GM23338 (cell line): ENCODE data around the gene CACNA1H. TPM values are rescaled to one million over a fixed set of nuclear protein-coding genes. Genes with fewer than 3 reads are reported as not detected.

ENCODE experiments used
- ATAC-seq: fragments of 200-7000 bp; cut with Tn5 transposase; 3 replicates; pipeline ENCODE4 v1.9.1; 2020
- DNase-seq: peaks from one replicate; pipeline ENCODE4 v3.0.0-alpha.2; 2015; ENCODE audit warnings: low spot score
- H2AFZ ChIP-seq: fragments of 200-600 bp; sonication (generic); 2 replicates; pipeline ENCODE4 v1.8.0; 2016; ENCODE audit warnings: antibody characterized with exemption, mild to moderate bottlenecking, moderate library complexity
- H3F3A ChIP-seq: fragments of 200-600 bp; sonication (generic); replicated peaks from 2 replicates; pipeline ENCODE4 v1.8.0; 2017; ENCODE audit warnings: antibody characterized with exemption, mixed run types, low read depth
- H3K27ac ChIP-seq: fragments of 200-600 bp; sonication (generic); 2 replicates; pipeline ENCODE4 v1.6.1; 2016; ENCODE audit warnings: low read depth
- H3K27me3 ChIP-seq: fragments of 200-600 bp; sonication (generic); 2 replicates; pipeline ENCODE4 v1.8.0; 2016; ENCODE audit warnings: mild to moderate bottlenecking, mixed run types, moderate library complexity; ENCODE audit not compliant: insufficient read depth
- H3K36me3 ChIP-seq: fragments of 200-600 bp; sonication (generic); 2 replicates; pipeline ENCODE4 v1.8.0; 2016; ENCODE audit warnings: mild to moderate bottlenecking; ENCODE audit not compliant: insufficient read depth
- H3K4me1 ChIP-seq: fragments of 200-600 bp; sonication (generic); 2 replicates; pipeline ENCODE4 v1.8.0; 2016; ENCODE audit warnings: mild to moderate bottlenecking, moderate library complexity; ENCODE audit not compliant: insufficient read depth
- H3K4me2 ChIP-seq: fragments of 200-600 bp; sonication (generic); 2 replicates; pipeline ENCODE4 v1.7.1; 2017; ENCODE audit warnings: mixed run types
- H3K4me3 ChIP-seq: fragments of 200-600 bp; sonication (generic); 2 replicates; pipeline ENCODE4 v1.6.1; 2016; ENCODE audit warnings: mixed run types
- H3K79me2 ChIP-seq: fragments of 200-600 bp; sonication (generic); replicated peaks from 2 replicates; pipeline ENCODE4 v1.8.0; 2017; ENCODE audit warnings: mild to moderate bottlenecking; ENCODE audit not compliant: insufficient read depth
- H3K9me2 ChIP-seq: fragments of 200-600 bp; sonication (generic); 2 replicates; pipeline ENCODE4 v1.8.0; 2017; ENCODE audit not compliant: insufficient read depth
- H4K20me1 ChIP-seq: fragments of 200-600 bp; sonication (generic); replicated peaks from 2 replicates; pipeline ENCODE4 v1.8.0; 2017; ENCODE audit warnings: mild to moderate bottlenecking; ENCODE audit not compliant: insufficient read depth
- H3K27ac Mint-ChIP-seq: 2 replicates; pipeline ENCODE4 v1.8.0; 2020; ENCODE audit warnings: inconsistent platforms, mild to moderate bottlenecking, moderate library complexity, mixed read lengths
- H3K27me3 Mint-ChIP-seq: 3 replicates; pipeline ENCODE4 v1.8.0; 2022; ENCODE audit warnings: low read depth, mild to moderate bottlenecking, moderate library complexity, mixed read lengths, inconsistent platforms; ENCODE audit not compliant: insufficient read depth, poor library complexity
- H3K36me3 Mint-ChIP-seq: 3 replicates; pipeline ENCODE4 v1.8.0; 2021; ENCODE audit warnings: low read depth, mild to moderate bottlenecking, inconsistent platforms, moderate library complexity, mixed read lengths
- H3K4me1 Mint-ChIP-seq: 3 replicates; pipeline ENCODE4 v1.8.0; 2020; ENCODE audit warnings: mild to moderate bottlenecking, inconsistent platforms, mixed read lengths
- H3K4me3 Mint-ChIP-seq: 3 replicates; pipeline ENCODE4 v1.8.0; 2021; ENCODE audit warnings: moderate library complexity, mild to moderate bottlenecking, inconsistent platforms, mixed read lengths
- H3K9me3 Mint-ChIP-seq: 3 replicates; pipeline ENCODE4 v1.8.0; 2020; ENCODE audit warnings: moderate library complexity, mild to moderate bottlenecking, inconsistent platforms, mixed read lengths
- CREB1 ChIP-seq: fragments of 250-450 bp; sonication (Bioruptor Pico); IDR thresholded peaks from 2 replicates; pipeline ENCODE4 v1.5.0; 2020; ENCODE audit warnings: low read depth, mild to moderate bottlenecking, moderate library complexity
- CTCF ChIP-seq, 2 experiments: fragments of 200-600 bp in 1 of 2; sonication (generic) in 1 of 2; conservative IDR thresholded peaks; 2 replicates each; pipeline versions ENCODE4 v1.5.1 to v1.6.1; 2016 to 2017; ENCODE audit warnings: antibody characterized with exemption in 2 of 2, low read depth in 2 of 2, mild to moderate bottlenecking in 2 of 2, moderate library complexity in 1 of 2
- ETS1 ChIP-seq: IDR thresholded peaks from 2 replicates; pipeline ENCODE4 v1.6.1; 2016; ENCODE audit warnings: antibody characterized with exemption
- JUNB ChIP-seq: IDR thresholded peaks from one replicate; pipeline ENCODE4 v1.6.1; 2016; ENCODE audit warnings: antibody characterized with exemption; ENCODE audit not compliant: unreplicated experiment
- NANOG ChIP-seq: IDR thresholded peaks from 2 replicates; pipeline ENCODE4 v1.6.1; 2016; ENCODE audit warnings: antibody characterized with exemption, borderline replicate concordance
- POLR2AphosphoS5 ChIP-seq: IDR thresholded peaks from 2 replicates; pipeline ENCODE4 v1.6.1; 2016; ENCODE audit warnings: antibody characterized with exemption, low read depth
- REST ChIP-seq: IDR thresholded peaks from one replicate; pipeline ENCODE4 v1.6.1; 2018; ENCODE audit warnings: antibody characterized with exemption; ENCODE audit not compliant: unreplicated experiment
- STAT1 ChIP-seq: IDR thresholded peaks from one replicate; pipeline ENCODE4 v1.6.1; 2016; ENCODE audit warnings: antibody characterized with exemption; ENCODE audit not compliant: unreplicated experiment
- ZNF114 ChIP-seq: fragments of 250-450 bp; sonication (Bioruptor Pico); IDR thresholded peaks from 2 replicates; pipeline ENCODE4 v1.5.0; 2020; ENCODE audit warnings: mild to moderate bottlenecking, moderate library complexity
- ZNF331 ChIP-seq: fragments of 250-450 bp; sonication (Bioruptor Pico); IDR thresholded peaks from 2 replicates; pipeline ENCODE4 v1.5.0; 2020; ENCODE audit warnings: low read depth, mild to moderate bottlenecking, moderate library complexity
- ZNF462 ChIP-seq: fragments of 250-450 bp; sonication (Bioruptor Pico); IDR thresholded peaks from 2 replicates; pipeline ENCODE4 v1.5.0; 2020; ENCODE audit warnings: mild to moderate bottlenecking, moderate library complexity
- polyA plus RNA-seq: library from polyadenylated mRNA; unstranded; fragments of >200 nt; fragmentation: Nextera tagmentation; extraction: Ambion mirVana; gene quantifications from 2 replicates; pipeline ENCODE4 v1.2.1, GENCODE V29; 2016
- total RNA-seq: library from RNA; depleted of rRNA; stranded (reverse); fragments of >200 nt; shearing (Covaris generic); gene quantifications from 2 replicates; pipeline ENCODE4 v1.2.3, GENCODE V29; 2014

Gene CACNA1H
- total and polyA plus RNA-seq, 2 experiments from 2014 or later = 3.5 to 43.3 TPM

- TF ChIP-seq ZNF462 (no peak), CREB1 (CRISPR knock-in tag) (no peak), STAT1 (no peak), NANOG (no peak), POLR2AphosphoS5 (no peak)
Observed at GRCh38 chr16:1125471-1125870, 27.4 kb upstream of the CACNA1H start (continued).

GRCh38 chr16:1126044-1126443 is 26.9 kb upstream of the CACNA1H start:
- Mint-ChIP-seq H3K27me3 (peaks cover 1% of the 10 kb centered on the region), H3K4me1 (no peaks in the 10 kb centered on the region), H3K36me3 (no peaks in the 10 kb centered on the region), H3K9me3 (no peaks in the 10 kb centered on the region), H3K4me3 (no peak overlapping the region), H3K27ac (no peak overlapping the region)
- DNase-seq (no peak), ATAC-seq (no peak)
- Histone ChIP-seq H3K79me2 (no peaks in the 10 kb centered on the region), H3K36me3 (no peaks in the 10 kb centered on the region), H2AFZ (no peak overlapping the region), H4K20me1 (no peaks in the 10 kb centered on the region), H3K4me2 (no peak overlapping the region), H3F3A (no peaks in the 10 kb centered on the region), H3K4me3 (no peak overlapping the region), H3K9me2 (no peaks in the 10 kb centered on the region), H3K27ac (no peak overlapping the region), H3K4me1 (no peaks in the 10 kb centered on the region), H3K27me3 (no peaks in the 10 kb centered on the region)
- TF ChIP-seq POLR2AphosphoS5 = no peak
- no peak for TF ChIP-seq ETS1
- no peak for TF ChIP-seq CTCF (conservative IDR thresholded peaks at IDR 0.05; ENCODE audit: low read depth in 2 of 2)
- TF ChIP-seq ZNF331 (CRISPR knock-in tag) = no peak
- no peak for TF ChIP-seq JUNB
- no peak for TF ChIP-seq REST
- TF ChIP-seq ZNF114 (CRISPR knock-in tag) = no peak
- no peak for TF ChIP-seq CREB1 (CRISPR knock-in tag)
